Tibial nerve (tissue), 4 donors: ENCODE data around the gene TMEM181.

Source experiments
- EP300 ChIP-seq, 2 donors: sonication (generic); formaldehyde crosslinking; IDR thresholded peaks; one replicate each; pipeline ENCODE4 v1.6.1; 2017; ENCODE audit warnings: antibody characterized with exemption in 2 of 2, mild to moderate bottlenecking in 1 of 2
- TF ChIP-seq, protein P1 (sequence below), 5 experiments: fragments of 200-600 bp in 3 of 5; fragments of 450-650 bp in 2 of 5; sonication (generic) in 3 of 5; IDR thresholded peaks; one replicate each; pipeline ENCODE4 v1.5.1; 2016 to 2019; ENCODE audit warnings: antibody characterized with exemption in 5 of 5, mild to moderate bottlenecking in 3 of 5, moderate library complexity in 2 of 5

- TF ChIP-seq EP300 (IDR thresholded peaks at IDR 0.05) = no peak
- TF ChIP-seq, protein P1, sequence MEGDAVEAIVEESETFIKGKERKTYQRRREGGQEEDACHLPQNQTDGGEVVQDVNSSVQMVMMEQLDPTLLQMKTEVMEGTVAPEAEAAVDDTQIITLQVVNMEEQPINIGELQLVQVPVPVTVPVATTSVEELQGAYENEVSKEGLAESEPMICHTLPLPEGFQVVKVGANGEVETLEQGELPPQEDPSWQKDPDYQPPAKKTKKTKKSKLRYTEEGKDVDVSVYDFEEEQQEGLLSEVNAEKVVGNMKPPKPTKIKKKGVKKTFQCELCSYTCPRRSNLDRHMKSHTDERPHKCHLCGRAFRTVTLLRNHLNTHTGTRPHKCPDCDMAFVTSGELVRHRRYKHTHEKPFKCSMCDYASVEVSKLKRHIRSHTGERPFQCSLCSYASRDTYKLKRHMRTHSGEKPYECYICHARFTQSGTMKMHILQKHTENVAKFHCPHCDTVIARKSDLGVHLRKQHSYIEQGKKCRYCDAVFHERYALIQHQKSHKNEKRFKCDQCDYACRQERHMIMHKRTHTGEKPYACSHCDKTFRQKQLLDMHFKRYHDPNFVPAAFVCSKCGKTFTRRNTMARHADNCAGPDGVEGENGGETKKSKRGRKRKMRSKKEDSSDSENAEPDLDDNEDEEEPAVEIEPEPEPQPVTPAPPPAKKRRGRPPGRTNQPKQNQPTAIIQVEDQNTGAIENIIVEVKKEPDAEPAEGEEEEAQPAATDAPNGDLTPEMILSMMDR (IDR thresholded peaks at IDR 0.05) = no peak
Observed at GRCh38 chr6:158559338-158559894, 475 bp upstream of the TMEM181 start.
